Gastrocnemius medialis (tissue), 4 donors: ENCODE data around the gene UGT1A9. TPM values are rescaled to one million over a fixed set of nuclear protein-coding genes. Genes with fewer than 3 reads are reported as not detected.

Source experiments
- ATAC-seq, 2 donors: fragments of 150-250 bp; one replicate each; pipeline ENCODE4 v1.9.1; 2016
- DNase-seq, 2 donors: peaks; one replicate each; pipeline ENCODE4 v3.0.0-alpha.2; 2019
- H3K27ac ChIP-seq, 4 donors: fragments of 200-600 bp; sonication (generic); 1 replicate in 1 of 4; 2 replicates in 3 of 4; pipeline ENCODE4 v1.5.1; 2016 to 2018; ENCODE audit warnings: mild to moderate bottlenecking in 2 of 4, moderate library complexity in 1 of 4
- H3K27me3 ChIP-seq, 3 donors: fragments of 200-600 bp; sonication (generic) in 2 of 3; 1 replicate in 1 of 3; 2 replicates in 2 of 3; pipeline versions ENCODE4 v1.5.1 to v1.6.0; 2016 to 2019; ENCODE audit warnings: mild to moderate bottlenecking in 1 of 3, moderate library complexity in 1 of 3
- H3K36me3 ChIP-seq, 2 donors: fragments of 200-600 bp; sonication (generic) in 1 of 2; one replicate each; pipeline ENCODE4 v1.5.1; 2017 to 2018
- H3K4me1 ChIP-seq, 2 donors: fragments of 200-600 bp; sonication (generic) in 1 of 2; one replicate each; pipeline ENCODE4 v1.5.1; 2016 to 2017; ENCODE audit warnings: mild to moderate bottlenecking in 2 of 2
- H3K4me3 ChIP-seq, 4 donors: fragments of 200-600 bp; sonication (generic) in 3 of 4; 1 replicate in 1 of 4; 2 replicates in 3 of 4; pipeline ENCODE4 v1.5.1; 2016 to 2019; ENCODE audit warnings: mild to moderate bottlenecking in 2 of 4
- H3K9me3 ChIP-seq, 3 donors: fragments of 200-600 bp; sonication (generic) in 2 of 3; 1 replicate in 1 of 3; 2 replicates in 2 of 3; pipeline ENCODE4 v1.5.1; 2016 to 2019
- POLR2A ChIP-seq, 2 donors: fragments of 450-650 bp; IDR thresholded peaks; one replicate each; pipeline ENCODE4 v1.6.1; 2017; ENCODE audit warnings: antibody characterized with exemption in 2 of 2, mild to moderate bottlenecking in 2 of 2, moderate library complexity in 2 of 2
- in situ Hi-C, 4 donors: fragments of 200-750 bp; cut with MboI; loops; one replicate each; pipeline versions ENCODE4 v1.15.0 to v1.8.0; 2017; ENCODE audit warnings: low sequenced_read_pairs in 4 of 4
- intact Hi-C: fragments of 100-400 bp; cut with DNase I; formaldehyde crosslinking; loops from one replicate; pipeline ENCODE4 v1.15.1; 2023; ENCODE audit warnings: low total_unique reads
- total RNA-seq, 4 donors: library from RNA; depleted of rRNA; stranded (reverse); fragments of >200 nt; gene quantifications; one replicate each; pipeline versions ENCODE4 v1.1.0 to v1.2.3, GENCODE V29; 2016
- TF ChIP-seq, protein P1 (sequence below), 5 experiments: fragments of 450-650 bp in 3 of 5; fragments of 200-600 bp in 2 of 5; sonication (generic) in 2 of 5; IDR thresholded peaks in 4 of 5; conservative IDR thresholded peaks in 1 of 5; 1 replicate in 4 of 5; 2 replicates in 1 of 5; pipeline ENCODE4 v1.5.1; 2016 to 2019; ENCODE audit warnings: antibody characterized with exemption in 5 of 5, mild to moderate bottlenecking in 3 of 5, moderate library complexity in 3 of 5

Gene UGT1A9
- total RNA-seq, 4 donors from 2014 or later, result 0.13 to 0.38 TPM; not detected in 2

DNA sequence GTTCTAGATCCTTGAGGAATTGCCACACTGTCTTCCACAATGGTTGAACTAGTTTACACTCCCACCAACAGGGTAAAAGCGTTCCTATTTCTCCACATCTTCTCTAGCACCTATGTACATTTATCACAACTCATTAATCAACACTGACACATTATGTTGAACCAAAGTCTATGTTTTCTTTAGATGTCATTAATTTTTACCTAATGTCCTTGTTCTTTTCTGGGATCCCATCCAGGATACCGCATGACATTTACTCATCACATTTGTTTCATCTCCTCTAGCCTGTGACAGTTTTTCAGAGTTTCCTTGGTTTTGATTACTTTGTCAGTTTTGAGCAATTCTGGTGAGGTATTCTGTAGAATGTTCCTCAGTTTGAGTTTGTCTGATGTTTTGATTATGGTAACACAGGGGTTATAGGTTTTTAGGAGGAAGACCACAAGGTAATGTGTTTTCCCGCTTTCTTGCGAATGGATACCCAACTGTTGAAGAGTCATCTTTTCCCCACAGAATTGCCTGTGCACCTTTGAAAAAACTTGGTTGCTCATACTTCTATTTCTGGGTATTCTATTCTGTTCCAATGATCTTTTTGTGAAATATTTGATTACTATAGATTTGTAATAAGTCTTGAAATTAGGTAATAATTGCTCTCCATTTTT, 3.0 kb upstream of the UGT1A9 start:
- Histone ChIP-seq H3K9me3 (no peaks in the 10 kb centered on the region), H3K27me3 (no peaks in the 10 kb centered on the region), H3K4me3 (no peak overlapping the region), H3K4me1 (no peaks in the 10 kb centered on the region), H3K36me3 (no peaks in the 10 kb centered on the region), H3K27ac (no peak overlapping the region)
- DNase-seq, result no peak
- no peak for ATAC-seq
- TF ChIP-seq, protein P1, sequence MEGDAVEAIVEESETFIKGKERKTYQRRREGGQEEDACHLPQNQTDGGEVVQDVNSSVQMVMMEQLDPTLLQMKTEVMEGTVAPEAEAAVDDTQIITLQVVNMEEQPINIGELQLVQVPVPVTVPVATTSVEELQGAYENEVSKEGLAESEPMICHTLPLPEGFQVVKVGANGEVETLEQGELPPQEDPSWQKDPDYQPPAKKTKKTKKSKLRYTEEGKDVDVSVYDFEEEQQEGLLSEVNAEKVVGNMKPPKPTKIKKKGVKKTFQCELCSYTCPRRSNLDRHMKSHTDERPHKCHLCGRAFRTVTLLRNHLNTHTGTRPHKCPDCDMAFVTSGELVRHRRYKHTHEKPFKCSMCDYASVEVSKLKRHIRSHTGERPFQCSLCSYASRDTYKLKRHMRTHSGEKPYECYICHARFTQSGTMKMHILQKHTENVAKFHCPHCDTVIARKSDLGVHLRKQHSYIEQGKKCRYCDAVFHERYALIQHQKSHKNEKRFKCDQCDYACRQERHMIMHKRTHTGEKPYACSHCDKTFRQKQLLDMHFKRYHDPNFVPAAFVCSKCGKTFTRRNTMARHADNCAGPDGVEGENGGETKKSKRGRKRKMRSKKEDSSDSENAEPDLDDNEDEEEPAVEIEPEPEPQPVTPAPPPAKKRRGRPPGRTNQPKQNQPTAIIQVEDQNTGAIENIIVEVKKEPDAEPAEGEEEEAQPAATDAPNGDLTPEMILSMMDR (IDR thresholded peaks at IDR 0.05 in 4 of 5, conservative IDR thresholded peaks at IDR 0.05 in 1 of 5), result no peak
- TF ChIP-seq POLR2A (IDR thresholded peaks at IDR 0.05), result no peak
- intact Hi-C loops, result no loop called here
- in situ Hi-C loops, result no loop called here

DNA sequence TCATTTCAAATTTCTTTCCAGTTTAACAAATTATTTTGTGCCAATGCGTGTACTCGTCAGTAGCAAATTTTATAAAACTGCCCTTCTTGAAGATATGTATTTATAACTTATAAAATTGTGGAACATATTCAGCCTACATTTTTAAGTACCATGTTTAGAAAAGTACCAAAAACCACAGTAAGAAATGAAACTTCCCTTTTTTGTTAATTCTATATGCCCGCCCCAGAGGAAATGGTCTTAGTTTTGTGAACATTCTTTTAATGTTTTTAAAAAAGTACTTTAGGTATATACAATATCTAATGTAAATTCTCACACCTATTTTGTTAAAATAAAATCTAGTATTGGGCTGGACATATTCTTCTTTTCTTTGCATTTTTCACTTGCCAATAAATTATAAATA, 1.2 kb downstream of the UGT1A9 start:
- no peaks in the 10 kb centered on the region for H3K36me3 ChIP-seq
- DNase-seq (no peak), ATAC-seq (no peak)
- intact Hi-C loops, result no loop called here
- H3K27me3 ChIP-seq, result no peaks in the 10 kb centered on the region
- TF ChIP-seq POLR2A (IDR thresholded peaks at IDR 0.05), result no peak
- TF ChIP-seq, protein P1 (IDR thresholded peaks at IDR 0.05 in 4 of 5, conservative IDR thresholded peaks at IDR 0.05 in 1 of 5), result no peak
- no peak overlapping the region for H3K27ac ChIP-seq
- in situ Hi-C loops, result no loop called here
- no peaks in the 10 kb centered on the region for H3K4me1 ChIP-seq
- H3K4me3 ChIP-seq, result no peak overlapping the region
- H3K9me3 ChIP-seq, result no peaks in the 10 kb centered on the region

DNA sequence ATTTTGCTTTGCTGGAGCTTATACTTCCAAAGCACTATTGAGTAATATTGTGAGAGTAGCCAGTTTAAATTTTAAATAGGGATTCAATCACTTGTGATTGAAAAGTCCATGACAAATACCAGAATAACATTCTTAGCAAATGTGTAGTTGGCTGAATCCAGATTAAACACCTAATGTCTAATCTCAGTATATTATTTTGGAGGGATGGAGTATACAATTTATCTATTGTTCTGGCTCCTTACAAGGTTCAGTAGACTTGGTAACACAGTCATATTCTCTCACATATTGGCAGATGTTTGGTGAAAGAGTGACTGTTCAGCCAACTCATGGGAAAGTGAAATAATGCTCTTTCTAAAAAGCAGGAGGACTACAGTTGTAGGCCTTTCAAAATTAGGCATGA, 2.2 kb downstream of the UGT1A9 start:
- Histone ChIP-seq H3K27ac (no peak overlapping the region), H3K4me3 (no peak overlapping the region), H3K4me1 (no peaks in the 10 kb centered on the region), H3K27me3 (no peaks in the 10 kb centered on the region), H3K9me3 (no peaks in the 10 kb centered on the region), H3K36me3 (no peaks in the 10 kb centered on the region)
- TF ChIP-seq, protein P1 (IDR thresholded peaks at IDR 0.05 in 4 of 5, conservative IDR thresholded peaks at IDR 0.05 in 1 of 5), result no peak
- no peak for TF ChIP-seq POLR2A (IDR thresholded peaks at IDR 0.05)
- in situ Hi-C loops, result no loop called here
- intact Hi-C loops, result no loop called here
- DNase-seq, result no peak
- no peak for ATAC-seq

DNA sequence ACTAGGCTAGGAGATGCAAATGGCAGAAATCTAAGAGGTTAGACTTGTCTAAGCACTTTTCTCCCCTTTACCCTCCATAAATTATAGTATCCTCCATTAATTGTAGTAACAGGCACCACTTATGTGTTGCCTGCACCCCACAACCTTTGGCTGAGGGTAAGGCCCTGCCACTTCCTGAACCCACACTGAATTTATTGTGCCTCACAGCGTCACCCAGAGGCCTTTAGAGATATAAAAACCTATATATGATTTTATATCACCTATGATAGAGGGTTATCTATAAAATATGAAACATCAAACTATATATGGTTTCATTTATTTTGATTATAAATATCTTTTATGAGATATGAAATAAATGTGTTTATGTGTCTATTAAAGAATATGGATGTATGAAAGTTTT, 2.6 kb downstream of the UGT1A9 start:
- intact Hi-C loops, result no loop called here
- Histone ChIP-seq H3K27me3 (no peaks in the 10 kb centered on the region), H3K36me3 (no peaks in the 10 kb centered on the region), H3K4me3 (no peak overlapping the region), H3K27ac (no peak overlapping the region), H3K4me1 (no peaks in the 10 kb centered on the region), H3K9me3 (no peaks in the 10 kb centered on the region)
- ATAC-seq, result no peak
- TF ChIP-seq, protein P1 (IDR thresholded peaks at IDR 0.05 in 4 of 5, conservative IDR thresholded peaks at IDR 0.05 in 1 of 5), result no peak
- no peak for TF ChIP-seq POLR2A (IDR thresholded peaks at IDR 0.05)
- in situ Hi-C loops, result no loop called here
- no peak for DNase-seq

DNA sequence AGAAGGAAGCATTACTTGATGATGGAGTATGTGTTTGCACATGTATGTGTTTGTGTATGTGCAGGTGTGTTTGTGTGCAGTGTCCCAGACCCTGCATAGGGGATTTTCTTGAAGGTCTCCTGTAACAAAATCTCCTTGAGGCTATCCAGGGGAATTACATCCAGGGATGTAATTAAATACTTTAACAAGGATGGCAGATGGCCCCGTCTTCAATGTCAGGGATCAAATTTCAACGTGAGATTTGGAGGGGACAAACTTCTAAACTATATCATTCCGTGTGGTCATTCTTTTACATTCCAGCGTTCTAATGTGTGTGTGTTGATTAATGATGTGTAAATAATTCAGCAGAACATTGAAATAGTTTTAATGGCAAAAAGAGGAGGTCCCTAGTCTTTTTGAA, 3.3 kb downstream of the UGT1A9 start:
- no peak for TF ChIP-seq POLR2A (IDR thresholded peaks at IDR 0.05)
- TF ChIP-seq, protein P1 (IDR thresholded peaks at IDR 0.05 in 4 of 5, conservative IDR thresholded peaks at IDR 0.05 in 1 of 5), result no peak
- Histone ChIP-seq H3K27me3 (no peaks in the 10 kb centered on the region), H3K4me1 (no peaks in the 10 kb centered on the region), H3K4me3 (no peak overlapping the region), H3K36me3 (no peaks in the 10 kb centered on the region), H3K9me3 (no peaks in the 10 kb centered on the region), H3K27ac (no peak overlapping the region)
- in situ Hi-C loops, result no loop called here
- ATAC-seq (no peak), DNase-seq (no peak)
- intact Hi-C loops, result no loop called here
